HG02678 (cell line): ENCODE data around the gene ERI3.
A peak's percentile ranks its signal among the peaks of the same experiment; 100 is the strongest.

ENCODE experiments used
- ATAC-seq: cut with Tn5 transposase; IDR thresholded peaks from one replicate; pipeline ENCODE4 v1.9.1; 2021; ENCODE audit warnings: mild to moderate bottlenecking, moderate library complexity; ENCODE audit not compliant: unreplicated experiment

ERI3 gene

DNA sequence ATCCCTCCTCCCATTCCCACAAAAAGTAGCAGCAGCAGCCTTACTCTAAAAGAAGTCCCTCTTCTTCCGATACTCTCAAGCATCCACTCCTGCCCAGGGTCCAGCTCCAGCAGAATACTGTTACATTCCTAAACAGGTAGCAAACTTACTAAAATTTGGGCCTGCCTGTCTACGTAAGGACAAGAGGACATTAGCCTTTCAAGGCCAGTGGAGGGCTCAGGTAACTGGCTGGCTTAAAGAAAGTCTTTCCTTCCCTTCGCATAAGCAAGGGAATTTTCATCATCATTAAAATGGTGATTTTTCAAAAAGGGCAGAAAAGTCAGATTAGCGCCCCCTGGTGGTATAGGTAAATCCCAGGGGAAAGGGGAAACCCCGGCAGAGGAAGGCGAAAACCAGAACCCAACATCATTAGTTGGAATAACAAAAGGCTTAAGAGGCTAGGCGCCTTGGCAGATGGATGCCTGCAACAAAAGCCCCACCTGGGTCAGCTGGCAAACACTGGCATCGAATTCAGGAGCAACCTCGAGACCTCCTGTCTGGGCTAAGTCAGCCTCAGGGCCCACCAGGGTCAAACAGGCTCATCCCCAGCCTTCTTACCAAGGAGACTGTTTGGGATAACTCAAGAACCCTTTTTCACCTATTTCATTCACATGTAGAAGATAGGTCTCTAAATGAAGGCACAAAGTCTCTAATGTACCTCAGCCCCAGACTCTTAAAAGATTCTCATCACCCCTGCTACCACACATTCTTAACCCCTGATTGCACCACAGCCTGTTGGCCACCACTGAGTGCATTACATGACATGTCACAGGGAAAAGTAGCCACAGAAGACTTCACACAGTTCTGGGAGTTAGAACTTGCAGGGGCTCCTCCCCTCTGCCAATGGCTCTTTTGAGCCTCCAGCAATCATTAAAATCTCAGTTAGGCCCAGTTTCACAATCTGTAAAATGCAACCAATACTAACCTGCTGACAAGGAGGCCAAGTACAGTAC, 36.7 kb downstream of the ERI3 start:
- ATAC-seq: no peak

GRCh38 chr1:44316231-44316759, 38.8 kb downstream of the ERI3 start:
- ATAC-seq: peak; percentile 70

GRCh38 chr1:44315521-44315920, 39.5 kb downstream of the ERI3 start:
- no peak for ATAC-seq

DNA sequence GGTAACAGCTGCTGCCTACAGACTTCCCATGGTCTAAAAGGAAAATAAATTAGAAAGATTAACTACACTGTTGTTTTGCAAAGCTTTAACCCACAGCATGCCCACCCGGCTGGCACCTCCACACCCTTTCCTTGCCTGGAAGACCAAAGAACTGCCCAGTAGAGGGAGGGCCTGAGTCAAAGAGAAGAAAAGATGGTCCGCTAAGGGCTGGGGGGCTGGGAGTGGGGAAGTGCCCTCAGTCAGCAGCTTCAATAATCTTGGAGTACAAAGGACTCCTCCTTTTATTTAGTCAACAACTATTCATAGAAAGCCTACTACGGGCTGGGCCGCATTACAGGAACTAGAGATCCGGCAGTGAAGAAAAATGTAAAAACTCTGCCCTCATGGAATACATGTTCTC, 40.6 kb downstream of the ERI3 start:
- no peak for ATAC-seq

DNA sequence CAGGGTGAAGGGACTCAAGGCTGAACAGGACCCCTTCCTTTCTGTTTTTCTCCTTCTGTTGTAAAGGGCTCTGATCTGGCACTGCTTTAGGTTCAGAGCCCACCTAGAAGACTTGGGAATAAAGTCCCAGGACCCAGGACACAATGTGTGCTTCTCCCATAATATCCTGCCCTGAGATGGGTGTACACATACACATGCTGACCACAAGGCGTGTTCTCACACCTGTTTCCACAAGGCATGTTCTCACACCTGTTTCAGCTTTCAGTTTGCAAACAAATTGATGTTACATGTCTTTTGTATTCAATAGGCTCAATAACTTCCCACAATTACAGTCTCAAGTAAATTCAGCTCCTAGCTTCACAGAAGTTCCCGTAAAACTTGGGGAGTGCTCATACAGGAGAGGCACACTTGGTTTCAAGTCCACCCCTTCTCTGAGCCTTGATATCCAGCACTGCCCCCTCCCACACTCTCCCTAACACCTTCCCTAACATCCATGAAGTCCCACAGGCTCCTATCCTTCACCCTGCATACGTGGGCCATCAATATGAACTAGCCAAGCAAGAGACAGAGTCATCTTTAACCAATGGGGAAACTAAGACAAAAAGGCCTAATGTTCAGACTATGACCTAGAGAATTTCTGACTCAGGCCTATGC, 41.7 kb downstream of the ERI3 start:
- no peak for ATAC-seq

- no peak for ATAC-seq
Measured at GRCh38 chr1:44312399-44313196, 42.5 kb downstream of the ERI3 start.

GRCh38 chr1:44310006-44310405, 45.1 kb downstream of the ERI3 start:
- ATAC-seq: no peak

DNA sequence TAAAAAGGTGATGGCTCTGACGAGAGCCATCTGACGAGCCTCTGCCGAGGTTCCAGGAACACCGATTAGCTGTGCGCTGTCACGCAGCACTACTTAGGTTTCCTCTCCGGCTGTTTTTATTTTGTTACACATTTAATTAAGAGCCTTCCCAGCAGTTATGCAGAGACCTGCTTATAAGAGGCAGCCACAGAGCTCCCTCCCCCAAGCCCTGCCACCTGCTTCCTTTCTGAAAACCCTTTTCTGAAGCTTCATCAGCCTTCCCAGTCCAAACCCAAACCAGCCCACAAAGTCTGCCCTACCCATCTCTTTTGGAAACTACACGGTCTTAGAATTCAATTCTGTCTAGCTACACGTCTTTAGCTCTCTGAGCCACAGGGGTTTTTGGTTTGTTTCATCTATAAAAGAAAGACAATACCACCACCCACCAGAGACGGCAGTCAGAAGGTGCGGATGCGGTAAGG, 49.1 kb downstream of the ERI3 start:
- no peak for ATAC-seq

DNA sequence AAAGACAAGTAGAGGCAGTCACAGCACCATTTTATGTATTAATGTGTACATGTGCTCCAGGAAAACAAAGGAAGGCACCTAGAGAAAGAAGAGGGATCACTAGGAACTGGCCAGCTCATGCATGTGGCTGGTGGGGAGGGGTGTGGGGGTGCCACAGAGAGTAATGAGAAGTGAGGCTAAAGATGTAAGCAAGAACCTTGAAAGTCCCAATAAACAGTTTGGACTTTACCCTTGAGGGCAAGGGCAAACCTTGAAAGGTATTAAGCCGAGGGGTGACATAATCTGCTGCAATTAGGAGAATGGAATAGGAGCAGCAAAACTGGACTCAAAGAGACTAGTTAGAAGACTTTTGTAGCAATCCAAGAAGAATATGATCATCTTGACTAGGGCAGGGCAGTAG, 51.5 kb downstream of the ERI3 start:
- no peak for ATAC-seq

- ATAC-seq: no peak
Measured at GRCh38 chr1:44302541-44302940, 52.5 kb downstream of the ERI3 start.

GRCh38 chr1:44301442-44301841, 53.6 kb downstream of the ERI3 start:
- ATAC-seq: no peak

GRCh38 chr1:44300852-44301251, 54.2 kb downstream of the ERI3 start:
- no peak for ATAC-seq

DNA sequence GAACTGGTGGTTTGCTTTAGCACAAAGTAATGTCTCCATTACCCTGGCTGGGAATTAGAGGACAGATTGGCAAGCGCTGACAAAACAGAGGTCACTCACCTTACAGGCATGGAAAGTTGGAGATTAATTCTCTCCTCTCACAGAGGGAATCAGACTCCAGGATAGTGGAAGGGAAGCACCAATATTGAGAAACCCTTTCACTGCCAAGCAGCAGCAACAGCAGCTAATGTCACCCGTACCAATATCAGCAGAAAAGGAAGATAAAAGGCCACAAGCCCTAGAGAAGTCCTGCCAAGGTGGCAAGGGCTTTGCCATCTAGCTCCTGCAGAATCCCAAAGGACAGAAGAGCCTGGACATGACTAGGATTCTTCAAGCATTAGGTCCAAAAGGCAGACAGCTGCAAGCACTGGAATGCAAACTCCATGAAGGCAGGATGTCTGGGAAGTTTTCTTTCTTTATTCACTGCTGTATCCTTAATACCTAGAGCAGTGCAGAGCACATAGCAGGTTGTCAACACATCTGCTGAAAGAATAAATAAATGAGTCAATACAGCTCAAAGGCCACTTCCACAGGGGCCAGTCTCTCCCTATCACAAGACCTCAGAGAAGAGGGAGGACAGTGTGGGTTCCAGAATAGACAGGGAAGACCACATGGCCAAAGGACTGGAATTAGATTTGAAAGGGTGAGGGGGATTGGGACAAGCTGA, 57.2 kb downstream of the ERI3 start:
- no peak for ATAC-seq

DNA sequence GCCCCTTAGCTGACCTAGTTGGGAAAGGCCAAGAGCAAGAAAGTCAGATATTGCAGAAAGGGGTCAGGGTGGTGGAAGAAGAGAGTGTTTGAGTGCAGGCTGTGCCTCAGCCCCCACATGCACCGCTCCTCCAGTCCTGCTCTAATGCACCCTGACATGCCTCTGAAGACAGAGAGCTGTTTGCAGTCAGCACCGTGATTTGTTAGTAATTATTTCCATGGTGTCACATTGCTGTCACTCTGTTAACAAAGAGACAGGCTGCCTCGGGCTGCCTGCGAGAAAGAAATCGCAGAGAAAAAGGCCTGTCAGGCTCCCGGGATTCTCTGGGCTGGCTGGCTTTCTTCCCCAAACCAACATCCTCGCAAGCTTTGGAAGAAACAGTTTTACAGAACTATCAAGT, 58.3 kb downstream of the ERI3 start:
- ATAC-seq: no peak

- no peak for ATAC-seq
Measured at GRCh38 chr1:44296086-44296485, 59.0 kb downstream of the ERI3 start.

- no peak for ATAC-seq
Measured at GRCh38 chr1:44294588-44295007, 60.5 kb downstream of the ERI3 start.

DNA sequence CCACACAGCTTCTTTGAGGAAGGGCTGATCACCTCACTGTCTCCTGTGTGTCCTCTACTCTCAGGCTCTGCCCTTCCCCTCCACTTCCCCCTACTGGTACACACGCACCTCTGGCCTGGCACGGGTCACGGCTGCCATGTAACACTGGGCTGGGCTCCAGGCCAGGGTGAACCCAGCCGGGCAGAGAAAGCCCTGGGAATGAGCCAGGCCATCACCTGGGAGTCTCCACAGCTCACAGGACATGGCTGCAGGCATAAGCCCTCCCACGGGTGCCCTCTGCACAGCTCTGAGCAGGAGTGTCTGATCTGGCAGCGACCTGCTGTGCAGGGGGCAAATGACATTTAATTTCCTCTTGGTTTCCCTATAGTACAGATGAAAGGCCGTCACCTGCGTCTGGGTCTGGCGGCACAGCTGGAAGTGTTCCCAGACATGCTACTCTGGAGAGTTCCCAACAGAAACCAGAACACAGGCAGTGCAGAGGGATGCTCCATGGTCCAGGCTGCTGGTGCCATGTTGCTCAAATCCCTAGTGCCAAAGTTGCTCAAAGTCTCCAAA, 61.2 kb downstream of the ERI3 start:
- ATAC-seq: no peak

DNA sequence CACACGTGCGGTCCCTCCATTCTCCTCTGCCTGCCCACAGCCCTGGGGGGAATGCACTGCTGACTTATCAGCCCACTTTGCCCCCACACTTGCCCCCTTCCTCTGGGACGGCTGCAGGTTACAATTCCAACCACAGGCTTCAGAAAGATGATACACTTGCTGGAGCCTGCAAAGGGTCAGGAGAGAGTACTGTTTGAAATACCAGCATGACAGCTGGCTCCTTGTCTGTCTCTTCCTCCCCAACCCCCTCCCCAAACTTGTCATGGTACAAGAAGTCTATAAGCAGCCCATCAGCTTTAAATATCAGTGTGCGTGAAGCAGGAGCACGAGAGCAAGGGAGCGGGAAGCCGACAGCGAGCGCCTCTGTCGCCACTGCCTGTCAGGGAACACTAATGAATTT, 62.4 kb downstream of the ERI3 start:
- ATAC-seq: no peak

DNA sequence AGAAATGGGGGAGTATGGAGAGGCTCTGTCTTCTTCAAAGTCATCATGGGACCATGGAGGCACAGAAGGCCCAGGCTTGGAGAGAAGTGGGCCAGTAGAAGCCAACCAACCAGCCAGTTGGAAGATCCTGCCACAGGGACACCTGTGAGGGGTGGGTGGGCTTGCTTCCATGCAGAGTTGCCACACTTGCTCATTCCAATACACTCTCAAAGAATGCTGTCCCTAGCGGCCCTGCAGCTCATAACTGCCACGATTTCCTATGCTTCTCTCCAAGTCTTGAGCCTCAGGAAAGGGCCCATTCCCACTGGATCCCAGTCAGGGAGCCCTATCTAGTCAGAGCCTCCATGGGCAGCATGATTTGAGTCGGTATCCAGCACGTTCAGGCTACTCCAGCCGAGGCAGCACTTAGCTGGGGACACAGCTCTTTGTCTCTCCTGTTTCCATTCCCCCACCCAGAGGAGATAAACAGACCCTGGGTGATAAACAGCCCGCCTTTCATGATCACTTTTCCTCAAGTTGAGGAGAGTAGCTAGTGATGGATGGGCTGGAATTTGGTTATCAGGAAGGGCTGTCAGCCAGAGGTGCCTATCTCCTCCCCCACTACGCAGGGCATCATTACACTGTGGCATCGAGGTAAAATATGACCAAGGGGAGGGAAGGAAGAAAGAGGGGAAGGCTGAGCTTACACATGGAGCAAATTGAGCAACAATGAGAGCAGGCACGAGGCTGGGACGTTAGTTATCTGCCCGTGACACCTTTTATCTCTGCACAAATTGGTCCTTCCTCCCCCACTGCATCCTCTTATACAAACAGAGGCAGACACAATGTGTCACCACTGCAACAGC, 64.6 kb downstream of the ERI3 start:
- ATAC-seq: no peak
